Suprapubic skin (tissue), 3 donors: ENCODE measurements around the gene MEF2C.

ENCODE experiments used
- POLR2A ChIP-seq, 2 donors: fragments of 450-650 bp; IDR thresholded peaks; one replicate each; pipeline ENCODE4 v1.6.1; 2017; ENCODE audit warnings: antibody characterized with exemption in 2 of 2, mild to moderate bottlenecking in 2 of 2, moderate library complexity in 2 of 2
- TF ChIP-seq, protein P1 (sequence below), 2 donors: fragments of 200-600 bp in 1 of 2; fragments of 450-650 bp in 1 of 2; sonication (generic) in 1 of 2; IDR thresholded peaks; one replicate each; pipeline ENCODE4 v1.5.1; 2016 to 2019; ENCODE audit warnings: antibody characterized with exemption in 2 of 2, mild to moderate bottlenecking in 1 of 2, moderate library complexity in 1 of 2

DNA sequence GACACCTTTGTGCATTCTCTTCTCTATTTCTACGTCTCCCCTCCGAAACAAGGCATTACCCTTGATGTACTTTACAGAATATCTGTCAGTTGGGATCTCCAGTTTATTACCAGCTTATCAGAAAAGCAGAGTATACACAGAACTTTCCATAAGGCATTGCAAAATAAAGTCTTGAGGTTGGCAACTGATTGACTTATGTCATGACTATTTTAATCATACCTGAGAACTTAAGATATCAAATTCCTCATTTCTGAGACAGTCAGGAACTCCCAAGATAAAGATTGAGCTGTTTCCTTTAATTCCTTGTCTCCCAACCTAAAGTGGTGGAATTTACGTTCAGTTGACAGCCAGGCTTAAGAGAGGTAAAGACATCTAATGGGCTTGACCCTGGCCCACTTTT lies 110.9 kb downstream of the MEF2C start:
- TF ChIP-seq, protein P1, sequence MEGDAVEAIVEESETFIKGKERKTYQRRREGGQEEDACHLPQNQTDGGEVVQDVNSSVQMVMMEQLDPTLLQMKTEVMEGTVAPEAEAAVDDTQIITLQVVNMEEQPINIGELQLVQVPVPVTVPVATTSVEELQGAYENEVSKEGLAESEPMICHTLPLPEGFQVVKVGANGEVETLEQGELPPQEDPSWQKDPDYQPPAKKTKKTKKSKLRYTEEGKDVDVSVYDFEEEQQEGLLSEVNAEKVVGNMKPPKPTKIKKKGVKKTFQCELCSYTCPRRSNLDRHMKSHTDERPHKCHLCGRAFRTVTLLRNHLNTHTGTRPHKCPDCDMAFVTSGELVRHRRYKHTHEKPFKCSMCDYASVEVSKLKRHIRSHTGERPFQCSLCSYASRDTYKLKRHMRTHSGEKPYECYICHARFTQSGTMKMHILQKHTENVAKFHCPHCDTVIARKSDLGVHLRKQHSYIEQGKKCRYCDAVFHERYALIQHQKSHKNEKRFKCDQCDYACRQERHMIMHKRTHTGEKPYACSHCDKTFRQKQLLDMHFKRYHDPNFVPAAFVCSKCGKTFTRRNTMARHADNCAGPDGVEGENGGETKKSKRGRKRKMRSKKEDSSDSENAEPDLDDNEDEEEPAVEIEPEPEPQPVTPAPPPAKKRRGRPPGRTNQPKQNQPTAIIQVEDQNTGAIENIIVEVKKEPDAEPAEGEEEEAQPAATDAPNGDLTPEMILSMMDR (IDR thresholded peaks at IDR 0.05): no peak
- no peak for TF ChIP-seq POLR2A (IDR thresholded peaks at IDR 0.05)
